Endothelial cell of umbilical vein (primary cell): ENCODE data around the gene NRF1. TPM values are rescaled to one million over a fixed set of nuclear protein-coding genes. Genes with fewer than 3 reads are reported as not detected.
A peak's percentile ranks its signal among the peaks of the same experiment; 100 is the strongest.

Experiments
- BruUV-seq: library from RNA; stranded (reverse); fragments of 400-500 nt; replicated peaks from 2 replicates; lab custom pipeline; 2021; lab: Mats Ljungman, UMichigan
- CTCF ChIA-PET: fragments of 300-600, 350-600 bp; sonication (Branson Sonifier 250); formaldehyde crosslinking; loops from one replicate; lab custom pipeline; 2021; ENCODE audit warnings: antibody characterized with exemption, inconsistent platforms; lab: Charles Lee
- POLR2A ChIA-PET: fragments of 300-600, 350-600 bp; sonication (Branson Sonifier 250); formaldehyde crosslinking; loops from one replicate; lab custom pipeline; 2021; ENCODE audit warnings: antibody characterized with exemption, inconsistent platforms; lab: Charles Lee
- DNase-seq: peaks from one replicate; pipeline ENCODE4 v3.0.0-alpha.2; 2011; ENCODE audit warnings: low read depth, low spot score
- FAIRE-seq: peaks from 2 replicates; lab custom pipeline; 2011; peaks lifted over from hg19 to GRCh38; lab: Jason Lieb, UNC
- H2AFZ ChIP-seq: 2 replicates; pipeline ENCODE4 v1.6.0; 2012; ENCODE audit warnings: low read depth, low read length, control low read depth, inconsistent platforms
- H3K27ac ChIP-seq: 2 replicates; pipeline ENCODE4 v1.5.1; 2011; ENCODE audit warnings: low read depth, mild to moderate bottlenecking, control low read depth, low read length, moderate library complexity; ENCODE audit not compliant: insufficient read depth
- H3K27me3 ChIP-seq, 2 experiments: 2 replicates each; pipeline versions ENCODE4 v1.6.0 to v1.6.1; 2011; ENCODE audit warnings: low read length in 2 of 2, mixed read lengths in 1 of 2; ENCODE audit not compliant: control insufficient read depth in 2 of 2, insufficient read depth in 2 of 2
- H3K36me3 ChIP-seq, 2 experiments: 2 replicates in 1 of 2; 3 replicates in 1 of 2; pipeline ENCODE4 v1.5.1; 2011; ENCODE audit warnings: low read length in 2 of 2, mild to moderate bottlenecking in 1 of 2, moderate library complexity in 1 of 2; ENCODE audit not compliant: control insufficient read depth in 2 of 2, insufficient read depth in 2 of 2; ENCODE audit errors: extremely low read depth in 1 of 2
- H3K4me1 ChIP-seq: 3 replicates; pipeline ENCODE4 v1.5.1; 2011; ENCODE audit warnings: mild to moderate bottlenecking, low read length; ENCODE audit not compliant: control insufficient read depth, insufficient read depth; ENCODE audit errors: extremely low read depth
- H3K4me2 ChIP-seq: 2 replicates; pipeline ENCODE4 v1.6.1; 2011; ENCODE audit warnings: low read length, control low read depth, mixed read lengths; ENCODE audit not compliant: insufficient read depth
- H3K4me3 ChIP-seq, 3 experiments: fragments of 200-600 bp in 1 of 3; sonication (generic), shearing (Covaris generic) in 1 of 3; replicated peaks in 1 of 3; 2 replicates each; pipeline ENCODE4 v1.5.1; 2011 to 2016; ENCODE audit warnings: control low read depth in 3 of 3, low read length in 3 of 3, mild to moderate bottlenecking in 2 of 3, inconsistent platforms in 1 of 3, low read depth in 1 of 3, moderate library complexity in 1 of 3; ENCODE audit not compliant: insufficient read depth in 1 of 3
- H3K79me2 ChIP-seq: 2 replicates; pipeline ENCODE4 v1.6.0; 2012; ENCODE audit warnings: low read length, inconsistent platforms; ENCODE audit not compliant: control insufficient read depth, insufficient read depth
- H3K9ac ChIP-seq: replicated peaks from 2 replicates; pipeline ENCODE3; 2011; ENCODE audit warnings: low read length, control low read depth; ENCODE audit not compliant: insufficient read depth; ENCODE audit errors: extremely low read depth
- H3K9me1 ChIP-seq: replicated peaks from 3 replicates; pipeline ENCODE4 v1.6.0; 2011; ENCODE audit warnings: mild to moderate bottlenecking, low read length; ENCODE audit not compliant: control insufficient read depth, insufficient read depth; ENCODE audit errors: extremely low read depth
- H3K9me3 ChIP-seq: replicated peaks from 2 replicates; pipeline ENCODE4 v1.5.1; 2012; ENCODE audit warnings: low read length, inconsistent platforms; ENCODE audit not compliant: control insufficient read depth, insufficient read depth
- H4K20me1 ChIP-seq: replicated peaks from 2 replicates; pipeline ENCODE3; 2011; ENCODE audit warnings: mild to moderate bottlenecking, low read length; ENCODE audit not compliant: control insufficient read depth, insufficient read depth; ENCODE audit errors: extremely low read depth
- POLR2AphosphoS5 ChIP-seq: IDR thresholded peaks from 2 replicates; pipeline ENCODE4 v1.6.1; 2012; ENCODE audit warnings: low read depth, mild to moderate bottlenecking, control low read depth, low read length, moderate library complexity; ENCODE audit not compliant: insufficient read depth
- dilution Hi-C: fragments of 300-500 bp; cut with MboI; formaldehyde crosslinking; loops from one replicate; pipeline ENCODE4 v1.15.0; 2019; ENCODE audit warnings: low sequenced_read_pairs; ENCODE audit not compliant: extremely low pct_ligation_motif_present
- intact Hi-C: fragments of 100-400 bp; cut with micrococcal nuclease; formaldehyde crosslinking; loops from one replicate; pipeline ENCODE4 v1.10.0; 2022
- polyA plus RNA-seq, 4 experiments: library from polyadenylated mRNA; depleted of rRNA in 3 of 4; stranded (reverse) in 3 of 4; unstranded in 1 of 4; fragments of >200 nt; gene quantifications; 2 replicates each; pipeline versions ENCODE4 v1.2.1 to v1.2.3, GENCODE V29; 2011 to 2012; ENCODE audit warnings: missing spikeins in 1 of 4
- total RNA-seq: library from RNA; stranded (reverse); gene quantifications from 2 replicates; pipeline ENCODE4 v1.2.3, GENCODE V29; 2021
- TF ChIP-seq, protein P1 (sequence below), 2 donors: IDR thresholded peaks; 1 replicate in 1 of 2; 2 replicates in 1 of 2; pipeline ENCODE4 v1.5.1; 2011; ENCODE audit warnings: low read length in 2 of 2, mild to moderate bottlenecking in 2 of 2, moderate library complexity in 2 of 2, control low read depth in 1 of 2, inconsistent platforms in 1 of 2, low read depth in 1 of 2; ENCODE audit not compliant: insufficient read depth in 1 of 2; ENCODE audit errors: extremely low read depth in 1 of 2

The NRF1 gene
- total and polyA plus RNA-seq, 2 donors (not counting 3 experiments of a cell fraction or from before 2014, with no cell fraction given), result 14.6 to 20.3 TPM

DNA sequence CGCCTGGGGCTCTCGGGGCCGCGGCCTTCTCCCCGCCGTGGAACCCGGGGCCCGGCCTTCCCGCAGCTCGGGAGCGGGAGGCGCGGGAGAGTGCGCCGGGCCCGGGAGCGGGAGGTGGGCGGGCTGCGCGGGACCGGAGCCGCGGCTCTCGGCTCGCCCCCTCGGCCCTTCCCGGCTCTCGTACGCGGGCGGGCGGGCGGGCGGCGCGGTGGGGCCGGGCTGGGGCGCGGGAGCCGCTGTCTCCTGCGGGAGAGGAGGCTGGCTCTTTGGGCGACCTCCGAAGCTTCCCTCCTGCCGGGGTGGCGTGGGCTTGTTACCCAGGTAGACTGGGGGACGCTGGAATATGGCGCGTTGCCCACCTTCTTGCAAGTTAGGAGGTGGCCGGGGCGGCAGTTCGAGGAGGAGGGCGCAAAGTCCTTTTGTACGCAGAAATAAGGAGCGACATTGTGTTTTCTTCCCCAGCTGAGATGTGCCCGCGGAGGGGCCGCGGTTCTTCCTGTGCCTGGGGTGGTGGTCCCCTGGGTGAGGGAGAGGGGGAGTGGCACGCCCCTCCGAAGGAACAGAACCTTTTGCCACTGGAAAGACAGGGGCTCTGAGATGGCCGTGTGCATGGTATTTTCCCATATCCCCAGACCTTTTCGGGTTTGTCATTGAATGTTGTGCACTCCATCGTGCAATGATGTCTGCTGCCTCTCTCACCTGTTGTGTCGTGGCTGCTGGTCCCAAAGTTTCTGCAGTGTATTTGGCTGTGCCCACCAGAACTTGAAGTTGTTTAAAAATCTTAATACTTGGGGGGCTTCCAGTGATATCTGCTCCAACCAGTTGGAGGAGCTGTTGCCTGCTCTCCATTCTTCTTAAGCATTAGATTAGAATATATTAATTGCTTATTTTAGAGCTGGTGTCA, 844 bp downstream of the NRF1 start:
- Histone ChIP-seq H3K27me3 (no peaks in the 10 kb centered on the region), H2AFZ (peak overlapping the region; percentile 58), H3K9me1 (no peaks in the 10 kb centered on the region), H3K4me2 (peak overlapping the region; percentile 81), H4K20me1 (peaks cover 7% of the 10 kb centered on the region), H3K27ac (peak overlapping the region; percentile 28), H3K4me3 (peak overlapping the region; percentile 69 to 95 (median 84)), H3K79me2 (peaks cover 66% of the 10 kb centered on the region), H3K9ac (peak overlapping the region; percentile 97), H3K9me3 (no peaks in the 10 kb centered on the region), H3K36me3 (no peaks in the 10 kb centered on the region), H3K4me1 (peaks cover 13% of the 10 kb centered on the region)
- DNase-seq, result peak; percentile 77
- dilution Hi-C loops (no loop called here), intact Hi-C loops (loop anchor here (1.0 to 2.0 kb wide), 5 partner anchors 23 to 398 kb away; no protein-coding TSS in a partner anchor)
- POLR2A ChIA-PET, result interaction anchor here (0.6 to 1.0 kb wide), 4 partner anchors 35 to 435 kb away, joined by 3 to 8 read pairs (median 4); no protein-coding TSS in a partner anchor
- TF ChIP-seq, protein P1, sequence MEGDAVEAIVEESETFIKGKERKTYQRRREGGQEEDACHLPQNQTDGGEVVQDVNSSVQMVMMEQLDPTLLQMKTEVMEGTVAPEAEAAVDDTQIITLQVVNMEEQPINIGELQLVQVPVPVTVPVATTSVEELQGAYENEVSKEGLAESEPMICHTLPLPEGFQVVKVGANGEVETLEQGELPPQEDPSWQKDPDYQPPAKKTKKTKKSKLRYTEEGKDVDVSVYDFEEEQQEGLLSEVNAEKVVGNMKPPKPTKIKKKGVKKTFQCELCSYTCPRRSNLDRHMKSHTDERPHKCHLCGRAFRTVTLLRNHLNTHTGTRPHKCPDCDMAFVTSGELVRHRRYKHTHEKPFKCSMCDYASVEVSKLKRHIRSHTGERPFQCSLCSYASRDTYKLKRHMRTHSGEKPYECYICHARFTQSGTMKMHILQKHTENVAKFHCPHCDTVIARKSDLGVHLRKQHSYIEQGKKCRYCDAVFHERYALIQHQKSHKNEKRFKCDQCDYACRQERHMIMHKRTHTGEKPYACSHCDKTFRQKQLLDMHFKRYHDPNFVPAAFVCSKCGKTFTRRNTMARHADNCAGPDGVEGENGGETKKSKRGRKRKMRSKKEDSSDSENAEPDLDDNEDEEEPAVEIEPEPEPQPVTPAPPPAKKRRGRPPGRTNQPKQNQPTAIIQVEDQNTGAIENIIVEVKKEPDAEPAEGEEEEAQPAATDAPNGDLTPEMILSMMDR (IDR thresholded peaks at IDR 0.05; ENCODE audit: extremely low read depth in 1 of 2, insufficient read depth in 1 of 2, low read depth in 1 of 2, low read length in 2 of 2), result peak; percentile 59 to 63
- no peak for TF ChIP-seq POLR2AphosphoS5
- BruUV-seq, result no TSS peak
- no peak for FAIRE-seq
- CTCF ChIA-PET, result interaction anchor here (0.7 to 3.8 kb wide), 23 partner anchors 10 to 399 kb away, joined by 3 to 133 read pairs (median 4); no protein-coding TSS in a partner anchor
